Measurements from ENCODE around the gene LRFN4. TPM values are rescaled to one million over a fixed set of nuclear protein-coding genes. Genes with fewer than 3 reads are reported as not detected.

LRFN4 gene
- total RNA-seq, 1 donor from 2014 or later: 24.1 TPM

- no peak for DNase-seq (ENCODE audit: low read depth, low spot score)
These were observed 11.6 kb upstream of the LRFN4 start for GRCh38 chr11:66845143-66845875.

- DNase-seq (ENCODE audit: low read depth, low spot score): no peak
These were observed 11.0 kb upstream of the LRFN4 start for GRCh38 chr11:66845876-66846212.

- no peak for DNase-seq (ENCODE audit: low read depth, low spot score)
These were observed 10.2 kb upstream of the LRFN4 start for GRCh38 chr11:66846671-66847091.

- DNase-seq (ENCODE audit: low read depth, low spot score): no peak
These were observed 9.2 kb upstream of the LRFN4 start for GRCh38 chr11:66847461-66848232.

GRCh38 chr11:66848671-66849500 lies 8.0 kb upstream of the LRFN4 start:
- DNase-seq (ENCODE audit: low read depth, low spot score): no peak

- no peak for DNase-seq (ENCODE audit: low read depth, low spot score)
These were observed 7.2 kb upstream of the LRFN4 start for GRCh38 chr11:66849501-66850234.

GRCh38 chr11:66850235-66850587 lies 6.7 kb upstream of the LRFN4 start:
- no peak for DNase-seq (ENCODE audit: low read depth, low spot score)

GRCh38 chr11:66850588-66851238 lies 6.2 kb upstream of the LRFN4 start:
- DNase-seq (ENCODE audit: low read depth, low spot score): no peak

GRCh38 chr11:66851239-66851596 lies 5.6 kb upstream of the LRFN4 start:
- DNase-seq (ENCODE audit: low read depth, low spot score): no peak

- DNase-seq (ENCODE audit: low read depth, low spot score): no peak
These were observed 5.0 kb upstream of the LRFN4 start for GRCh38 chr11:66851698-66852465.

GRCh38 chr11:66852466-66853241 lies 4.2 kb upstream of the LRFN4 start:
- DNase-seq (ENCODE audit: low read depth, low spot score): no peak

GRCh38 chr11:66853242-66854229 lies 3.3 kb upstream of the LRFN4 start:
- DNase-seq (ENCODE audit: low read depth, low spot score): no peak

- DNase-seq (ENCODE audit: low read depth, low spot score): no peak
These were observed 2.6 kb upstream of the LRFN4 start for GRCh38 chr11:66854231-66854661.

GRCh38 chr11:66854729-66855211 lies 2.1 kb upstream of the LRFN4 start:
- no peak for DNase-seq (ENCODE audit: low read depth, low spot score)

- DNase-seq (ENCODE audit: low read depth, low spot score): peak; percentile 46
These were observed 1.0 kb upstream of the LRFN4 start for GRCh38 chr11:66855574-66856495.

GRCh38 chr11:66857234-66857926 lies 516 bp downstream of the LRFN4 start:
- DNase-seq (ENCODE audit: low read depth, low spot score): no peak

- DNase-seq (ENCODE audit: low read depth, low spot score): no peak
These were observed 992 bp downstream of the LRFN4 start for GRCh38 chr11:66857927-66858185.
